ENCODE data around the gene A4GALT. TPM values are rescaled to one million over a fixed set of nuclear protein-coding genes. Genes with fewer than 3 reads are reported as not detected.

The A4GALT gene
- total RNA-seq, 6 donors from 2014 or later: 7.7 to 30.0 (median 16.1) TPM

DNA sequence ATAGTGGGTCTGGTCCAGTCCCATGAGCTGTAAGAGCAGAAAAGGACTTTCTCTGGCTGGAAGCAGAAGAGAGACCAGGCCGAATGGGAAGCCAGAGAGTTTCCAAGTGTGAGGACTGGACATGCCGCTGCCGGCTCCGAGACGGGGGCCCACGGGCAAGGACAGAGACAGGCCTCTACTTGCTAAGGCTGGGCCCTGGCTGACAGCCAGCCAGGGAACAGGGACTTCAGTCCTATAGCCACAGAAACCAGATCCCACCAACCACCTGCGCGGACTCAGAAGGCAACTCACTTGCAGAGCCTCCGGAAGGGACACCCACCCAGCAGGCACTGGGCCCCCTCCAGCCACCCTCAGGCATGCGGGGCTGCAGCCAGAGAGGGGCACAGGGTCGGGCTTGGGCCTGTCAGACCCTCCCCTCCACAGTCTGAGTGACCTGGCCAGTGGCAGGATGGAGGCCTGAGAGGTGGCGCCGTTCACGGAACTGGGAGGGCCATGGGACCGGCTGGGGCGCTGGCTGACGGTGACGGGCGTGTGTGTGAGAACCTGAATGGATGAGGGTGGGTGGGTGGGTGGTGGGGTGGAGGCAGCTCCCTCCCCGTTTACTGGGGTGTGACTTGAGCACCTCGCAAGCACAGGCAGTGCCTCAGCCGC is 47.8 kb upstream of the A4GALT start:
- no peak for TF ChIP-seq CTCF (IDR thresholded peaks at IDR 0.05)
- TF ChIP-seq POLR2A (IDR thresholded peaks at IDR 0.05): no peak
- TF ChIP-seq EP300 (IDR thresholded peaks at IDR 0.05): no peak
- TF ChIP-seq POLR2AphosphoS5 (IDR thresholded peaks at IDR 0.05): no peak
- H3K27ac ChIP-seq: no peak overlapping the region

GRCh38 chr22:42766860-42767259 is 46.2 kb upstream of the A4GALT start:
- no peaks in the 10 kb centered on the region for H3K9me3 ChIP-seq
- TF ChIP-seq POLR2A (IDR thresholded peaks at IDR 0.05) (peak in 1 of 4 donors; percentile 32), EP300 (IDR thresholded peaks at IDR 0.05) (no peak)
- H3K27me3 ChIP-seq: no peaks in the 10 kb centered on the region
- peak in 1 of 2 donors; percentile 20 for ATAC-seq (ENCODE audit: low FRiP score in 2 of 2)
- no peak overlapping the region for H3K27ac ChIP-seq
- 43 to 85% methylated on average over 8 of the region's 8 CpGs for WGBS, 2 donors
- H3K4me3 ChIP-seq: no peak overlapping the region
- DNase-seq: peak in 1 of 2 donors; percentile 31
- H3K36me3 ChIP-seq: no peaks in the 10 kb centered on the region
- peaks cover 3 to 14% (median 12%) of the 10 kb centered on the region in 4 donors for H3K4me1 ChIP-seq

More for the DNA sequence above, 47.8 kb upstream of the A4GALT start:
- no peak for ATAC-seq (ENCODE audit: low FRiP score in 2 of 2)
- peak in 1 of 2 donors; percentile 69 for DNase-seq
- no peaks in the 10 kb centered on the region for H3K9me3 ChIP-seq
- WGBS, 2 donors: 77 to 92% methylated on average over 12 to 20 of the region's 22 CpGs
- H3K27me3 ChIP-seq: no peaks in the 10 kb centered on the region
- no peak overlapping the region for H3K4me3 ChIP-seq
- peaks cover 3 to 14% (median 12%) of the 10 kb centered on the region in 4 donors for H3K4me1 ChIP-seq
- no peaks in the 10 kb centered on the region for H3K36me3 ChIP-seq

DNA sequence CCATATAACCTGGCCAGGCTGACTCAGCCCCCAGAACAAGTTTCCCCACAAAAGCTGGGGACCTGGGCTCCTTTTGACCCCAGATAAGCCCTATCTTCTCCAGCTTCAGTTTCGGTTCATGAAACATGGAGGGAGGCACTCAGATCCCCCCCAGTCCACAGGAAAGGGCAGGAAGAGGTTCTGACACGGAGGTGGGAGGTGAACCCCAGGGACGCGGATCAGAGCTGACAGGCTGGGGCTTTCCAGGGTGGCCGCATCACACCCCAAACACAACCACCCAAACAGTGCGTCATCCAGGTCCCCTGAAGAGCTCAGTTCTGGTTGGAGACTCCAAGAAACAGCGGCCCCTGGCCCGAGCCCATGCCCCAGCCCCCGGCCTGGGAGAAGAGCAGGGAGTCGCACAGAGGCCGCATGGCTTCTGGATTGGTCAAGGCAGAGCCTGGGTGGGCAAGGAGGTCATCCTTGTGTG is 44.3 kb upstream of the A4GALT start:
- Histone ChIP-seq H3K36me3 (no peaks in the 10 kb centered on the region), H3K4me1 (peaks cover 3 to 9% (median 8%) of the 10 kb centered on the region in 4 donors), H3K4me3 (no peak overlapping the region), H3K9me3 (no peaks in the 10 kb centered on the region), H3K27me3 (no peaks in the 10 kb centered on the region), H3K27ac (no peak overlapping the region)
- DNase-seq (peak in 1 of 2 donors; percentile 54), ATAC-seq (ENCODE audit: low FRiP score in 2 of 2) (no peak)
- WGBS, 2 donors: 83 to 89% methylated on average over 6 to 11 of the region's 11 CpGs
- TF ChIP-seq POLR2A (IDR thresholded peaks at IDR 0.05) (no peak), CTCF (IDR thresholded peaks at IDR 0.05) (no peak), POLR2AphosphoS5 (IDR thresholded peaks at IDR 0.05) (no peak), EP300 (IDR thresholded peaks at IDR 0.05) (no peak)

GRCh38 chr22:42763965-42764480 is 43.4 kb upstream of the A4GALT start:
- H3K27me3 ChIP-seq: no peaks in the 10 kb centered on the region
- H3K4me3 ChIP-seq: no peak overlapping the region
- ATAC-seq (ENCODE audit: low FRiP score in 2 of 2): no peak
- H3K36me3 ChIP-seq: no peaks in the 10 kb centered on the region
- DNase-seq: peak in 1 of 2 donors; percentile 70
- peaks cover 0 to under 1% (median 0%) of the 10 kb centered on the region in 4 donors for H3K4me1 ChIP-seq
- no peak for TF ChIP-seq EP300 (IDR thresholded peaks at IDR 0.05)
- no peak for TF ChIP-seq POLR2A (IDR thresholded peaks at IDR 0.05)
- TF ChIP-seq CTCF (IDR thresholded peaks at IDR 0.05): no peak
- no peak for TF ChIP-seq POLR2AphosphoS5 (IDR thresholded peaks at IDR 0.05)
- no peaks in the 10 kb centered on the region for H3K9me3 ChIP-seq
- no peak overlapping the region for H3K27ac ChIP-seq
- 68 to 93% methylated on average over 7 to 12 of the region's 13 CpGs for WGBS, 2 donors

DNA sequence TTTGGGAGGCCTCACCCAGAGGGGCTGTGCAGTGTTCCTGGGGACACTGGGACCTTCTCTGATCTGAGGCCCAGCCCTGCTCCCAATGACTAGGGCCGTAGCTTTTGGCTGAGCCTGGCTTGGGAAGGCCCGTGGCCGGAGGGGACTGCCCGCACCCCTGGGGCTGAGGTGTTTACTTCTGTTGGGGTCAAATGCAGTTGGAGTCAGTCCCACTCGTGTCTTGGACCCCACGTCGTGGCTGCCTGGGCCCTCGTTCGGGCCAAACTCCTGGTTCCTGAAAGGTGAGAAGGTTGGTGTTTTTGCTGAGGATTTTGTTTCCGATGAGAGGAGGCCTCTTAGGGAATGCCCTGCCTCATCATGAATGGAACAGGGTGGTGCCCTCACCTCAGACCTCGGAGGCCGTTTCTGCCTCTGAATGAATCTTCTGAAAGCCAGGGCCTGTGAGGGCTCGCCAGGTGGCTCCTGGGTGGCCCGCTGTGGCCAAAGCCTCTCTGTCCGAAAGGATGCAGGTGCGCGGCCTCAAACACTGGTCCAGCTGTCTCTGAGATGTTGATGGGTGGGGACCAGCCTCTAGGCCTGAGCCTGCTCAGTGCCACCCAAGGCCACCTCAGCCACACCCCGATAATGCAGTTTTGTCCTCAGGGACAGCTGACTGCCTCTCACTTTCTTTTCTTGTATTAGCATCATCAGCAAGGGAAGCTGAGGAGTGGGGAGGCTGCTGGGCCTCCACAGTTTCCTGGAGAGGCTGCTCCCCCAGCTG is 40.3 kb upstream of the A4GALT start:
- TF ChIP-seq CTCF (IDR thresholded peaks at IDR 0.05): no peak
- no peak for TF ChIP-seq POLR2AphosphoS5 (IDR thresholded peaks at IDR 0.05)
- no peak for TF ChIP-seq POLR2A (IDR thresholded peaks at IDR 0.05)
- no peak for TF ChIP-seq EP300 (IDR thresholded peaks at IDR 0.05)
- no peaks in the 10 kb centered on the region for H3K27me3 ChIP-seq
- WGBS, 2 donors: 81% methylated on average over 11 to 18 of the region's 18 CpGs

More for the DNA sequence above, 40.3 kb upstream of the A4GALT start:
- no peak overlapping the region for H3K27ac ChIP-seq
- H3K4me1 ChIP-seq: peaks cover 0 to 3% (median 0%) of the 10 kb centered on the region in 4 donors
- peak in 1 of 2 donors; percentile 31 for ATAC-seq (ENCODE audit: low FRiP score in 2 of 2)
- peak in 1 of 2 donors; percentile 59 for DNase-seq
- H3K36me3 ChIP-seq: no peaks in the 10 kb centered on the region
- H3K4me3 ChIP-seq: no peak overlapping the region
- no peaks in the 10 kb centered on the region for H3K9me3 ChIP-seq
